Activated naive CD8-positive, alpha-beta T cell treated with anti-CD3 and anti-CD28 coated beads for 36 hours (primary cell): ENCODE measurements around the gene CD226. TPM values are rescaled to one million over a fixed set of nuclear protein-coding genes. Genes with fewer than 3 reads are reported as not detected.
"Not testable (repeated sequence)": the region's sequence is repeated elsewhere in the genome, so short reads cannot be mapped to it uniquely, and the experiment has no call there.

Source experiments
- DNase-seq: peaks from one replicate; pipeline ENCODE4 v3.0.0; 2021
- H3K27ac Mint-ChIP-seq: one replicate; pipeline ENCODE4 v1.8.0; 2022; ENCODE audit warnings: mild to moderate bottlenecking, moderate library complexity, mixed read lengths
- H3K27me3 Mint-ChIP-seq: one replicate; pipeline ENCODE4 v1.8.0; 2022; ENCODE audit warnings: mild to moderate bottlenecking, mixed read lengths
- H3K36me3 Mint-ChIP-seq: one replicate; pipeline ENCODE4 v1.8.0; 2021; ENCODE audit warnings: mild to moderate bottlenecking, mixed read lengths
- H3K4me1 Mint-ChIP-seq: one replicate; pipeline ENCODE4 v1.8.0; 2021; ENCODE audit warnings: mixed read lengths
- H3K4me3 Mint-ChIP-seq: one replicate; pipeline ENCODE4 v1.8.0; 2022; ENCODE audit warnings: mild to moderate bottlenecking, moderate library complexity, mixed read lengths
- H3K9me3 Mint-ChIP-seq: one replicate; pipeline ENCODE4 v1.8.0; 2022; ENCODE audit warnings: mixed read lengths
- total RNA-seq, 2 experiments: library from RNA; stranded (reverse); gene quantifications; one replicate each; pipeline ENCODE4 v1.2.3, GENCODE V29; 2021

Gene CD226
- total RNA-seq, 2 experiments from 2014 or later: 57.2 to 57.7 TPM

- Mint-ChIP-seq H3K9me3 (peaks cover 26% of the 10 kb centered on the region), H3K4me3 (no peak overlapping the region), H3K27ac (no peak overlapping the region), H3K36me3 (peaks cover 66% of the 10 kb centered on the region), H3K27me3 (no peaks in the 10 kb centered on the region), H3K4me1 (peaks cover 50% of the 10 kb centered on the region)
- DNase-seq: no peak
Observed at GRCh38 chr18:69945220-69946114, 2.2 kb downstream of the CD226 start.

- H3K36me3 Mint-ChIP-seq: peaks cover 76% of the 10 kb centered on the region
- no peak overlapping the region for H3K27ac Mint-ChIP-seq
- H3K27me3 Mint-ChIP-seq: no peaks in the 10 kb centered on the region
- H3K9me3 Mint-ChIP-seq: peaks cover 35% of the 10 kb centered on the region
- H3K4me3 Mint-ChIP-seq: no peak overlapping the region
- peaks cover 59% of the 10 kb centered on the region for H3K4me1 Mint-ChIP-seq
- DNase-seq: no peak
Observed at GRCh38 chr18:69944436-69944835, 3.2 kb downstream of the CD226 start.

- Mint-ChIP-seq H3K4me1 (peaks cover 64% of the 10 kb centered on the region), H3K9me3 (peaks cover 42% of the 10 kb centered on the region), H3K27ac (no peak overlapping the region), H3K36me3 (peaks cover 90% of the 10 kb centered on the region), H3K27me3 (no peaks in the 10 kb centered on the region), H3K4me3 (peak overlapping the region; percentile 74)
- DNase-seq: peak; percentile 39
Observed at GRCh38 chr18:69943021-69943420, 4.7 kb downstream of the CD226 start.

- no peak for DNase-seq
- H3K9me3 Mint-ChIP-seq: peaks cover 42% of the 10 kb centered on the region
- H3K36me3 Mint-ChIP-seq: peaks cover 97% of the 10 kb centered on the region
- H3K27me3 Mint-ChIP-seq: no peaks in the 10 kb centered on the region
- H3K4me1 Mint-ChIP-seq: peaks cover 66% of the 10 kb centered on the region
- peak overlapping the region; percentile 67 for H3K27ac Mint-ChIP-seq
- no peak overlapping the region for H3K4me3 Mint-ChIP-seq
Observed at GRCh38 chr18:69941183-69941582, 6.5 kb downstream of the CD226 start.

- not testable (repeated sequence) for DNase-seq, H3K27me3 Mint-ChIP-seq, H3K4me3 Mint-ChIP-seq
- H3K4me1 Mint-ChIP-seq: peaks cover 58% of the 10 kb centered on the region
- H3K36me3 Mint-ChIP-seq: peaks cover 91% of the 10 kb centered on the region
- peaks cover 36% of the 10 kb centered on the region for H3K9me3 Mint-ChIP-seq
- peak overlapping the region; percentile 74 for H3K27ac Mint-ChIP-seq
Observed at GRCh38 chr18:69939812-69940211, 7.9 kb downstream of the CD226 start.

- H3K27ac Mint-ChIP-seq: no peak overlapping the region
- no peaks in the 10 kb centered on the region for H3K27me3 Mint-ChIP-seq
- peaks cover 20% of the 10 kb centered on the region for H3K9me3 Mint-ChIP-seq
- no peak for DNase-seq
- no peak overlapping the region for H3K4me3 Mint-ChIP-seq
- peaks cover 33% of the 10 kb centered on the region for H3K4me1 Mint-ChIP-seq
- peaks cover 60% of the 10 kb centered on the region for H3K36me3 Mint-ChIP-seq
Observed at GRCh38 chr18:69936191-69936558, 11.5 kb downstream of the CD226 start.

- DNase-seq: peak; percentile 88
Observed at GRCh38 chr18:69935319-69936190, 12.1 kb downstream of the CD226 start.

GRCh38 chr18:69934601-69935265 lies 12.9 kb downstream of the CD226 start:
- Mint-ChIP-seq H3K9me3 (peaks cover 11% of the 10 kb centered on the region), H3K36me3 (peaks cover 59% of the 10 kb centered on the region), H3K27ac (no peak overlapping the region), H3K4me3 (no peak overlapping the region), H3K4me1 (peaks cover 22% of the 10 kb centered on the region), H3K27me3 (no peaks in the 10 kb centered on the region)
- no peak for DNase-seq

More at GRCh38 chr18:69935319-69936190, 12.1 kb downstream of the CD226 start:
- H3K4me3 Mint-ChIP-seq: no peak overlapping the region
- no peak overlapping the region for H3K27ac Mint-ChIP-seq
- H3K27me3 Mint-ChIP-seq: no peaks in the 10 kb centered on the region
- H3K36me3 Mint-ChIP-seq: peaks cover 59% of the 10 kb centered on the region
- peaks cover 17% of the 10 kb centered on the region for H3K9me3 Mint-ChIP-seq
- peaks cover 30% of the 10 kb centered on the region for H3K4me1 Mint-ChIP-seq

GRCh38 chr18:69929041-69929774 lies 18.5 kb downstream of the CD226 start:
- no peaks in the 10 kb centered on the region for H3K27me3 Mint-ChIP-seq
- no peak overlapping the region for H3K27ac Mint-ChIP-seq
- DNase-seq: no peak
- no peak overlapping the region for H3K4me3 Mint-ChIP-seq
- H3K4me1 Mint-ChIP-seq: peaks cover 20% of the 10 kb centered on the region
- H3K36me3 Mint-ChIP-seq: peaks cover 56% of the 10 kb centered on the region
- peaks cover 5% of the 10 kb centered on the region for H3K9me3 Mint-ChIP-seq

- Mint-ChIP-seq H3K27me3 (no peaks in the 10 kb centered on the region), H3K9me3 (peaks cover 4% of the 10 kb centered on the region), H3K4me1 (peaks cover 31% of the 10 kb centered on the region), H3K4me3 (no peak overlapping the region), H3K27ac (no peak overlapping the region), H3K36me3 (peaks cover 65% of the 10 kb centered on the region)
- no peak for DNase-seq
Observed at GRCh38 chr18:69916412-69916811, 31.3 kb downstream of the CD226 start.

- Mint-ChIP-seq H3K4me1 (peaks cover 46% of the 10 kb centered on the region), H3K27ac (peak overlapping the region; percentile 14), H3K9me3 (peaks cover 8% of the 10 kb centered on the region), H3K36me3 (peaks cover 64% of the 10 kb centered on the region), H3K4me3 (no peak overlapping the region), H3K27me3 (no peaks in the 10 kb centered on the region)
- DNase-seq: no peak
Observed at GRCh38 chr18:69908838-69909237, 38.8 kb downstream of the CD226 start.

GRCh38 chr18:69906765-69907164 lies 40.9 kb downstream of the CD226 start:
- no peak overlapping the region for H3K27ac Mint-ChIP-seq
- H3K4me1 Mint-ChIP-seq: peaks cover 40% of the 10 kb centered on the region
- H3K4me3 Mint-ChIP-seq: no peak overlapping the region
- peaks cover 6% of the 10 kb centered on the region for H3K9me3 Mint-ChIP-seq
- H3K27me3 Mint-ChIP-seq: no peaks in the 10 kb centered on the region
- H3K36me3 Mint-ChIP-seq: peaks cover 72% of the 10 kb centered on the region
- DNase-seq: no peak

- H3K4me1 Mint-ChIP-seq: peaks cover 56% of the 10 kb centered on the region
- no peak for DNase-seq
- peak overlapping the region; percentile 52 for H3K27ac Mint-ChIP-seq
Observed at GRCh38 chr18:69900941-69901340, 46.7 kb downstream of the CD226 start.

GRCh38 chr18:69899154-69899923 lies 48.3 kb downstream of the CD226 start:
- H3K36me3 Mint-ChIP-seq: peaks cover 70% of the 10 kb centered on the region
- H3K27me3 Mint-ChIP-seq, H3K4me3 Mint-ChIP-seq, DNase-seq: not testable (repeated sequence)
- H3K27ac Mint-ChIP-seq: peak overlapping the region; percentile 74
- peaks cover 13% of the 10 kb centered on the region for H3K9me3 Mint-ChIP-seq
- H3K4me1 Mint-ChIP-seq: peaks cover 57% of the 10 kb centered on the region

More at GRCh38 chr18:69900941-69901340, 46.7 kb downstream of the CD226 start:
- Mint-ChIP-seq H3K4me3 (no peak overlapping the region), H3K9me3 (peaks cover 8% of the 10 kb centered on the region), H3K27me3 (no peaks in the 10 kb centered on the region), H3K36me3 (peaks cover 66% of the 10 kb centered on the region)
